Stimulated activated CD4-positive, alpha-beta T cell treated with anti-CD3 and anti-CD28 coated beads, Interleukin-4, amount 100 ng/mL, for 48 hours (primary cell): ENCODE data around the gene PLEKHA8.

Experiments used
- DNase-seq, 2 donors: peaks; one replicate each; pipeline ENCODE4 v3.0.0-alpha.2; 2020; ENCODE audit warnings: low read depth in 2 of 2

Gene PLEKHA8

GRCh38 chr7:30104157-30104556 lies 75.9 kb downstream of the PLEKHA8 start:
- DNase-seq: no peak

- no peak for DNase-seq
Measured at GRCh38 chr7:30112103-30112713, 84.0 kb downstream of the PLEKHA8 start.

GRCh38 chr7:30113144-30113543 lies 84.9 kb downstream of the PLEKHA8 start:
- DNase-seq: no peak

GRCh38 chr7:30114536-30115238 lies 86.5 kb downstream of the PLEKHA8 start:
- no peak for DNase-seq

- DNase-seq: no peak
Measured at GRCh38 chr7:30115709-30116297, 87.6 kb downstream of the PLEKHA8 start.

GRCh38 chr7:30116771-30117170 lies 88.6 kb downstream of the PLEKHA8 start:
- no peak for DNase-seq

- no peak for DNase-seq
Measured at GRCh38 chr7:30117896-30118295, 89.7 kb downstream of the PLEKHA8 start.

- no peak for DNase-seq
Measured at GRCh38 chr7:30119890-30120577, 91.8 kb downstream of the PLEKHA8 start.

GRCh38 chr7:30133736-30134610 lies 105.8 kb downstream of the PLEKHA8 start:
- no peak for DNase-seq

GRCh38 chr7:30134611-30135300 lies 106.5 kb downstream of the PLEKHA8 start, which contains the start of gene MTURN:
Gene MTURN, plus strand, starts transcription at chr7:30134986. Its CDS starts 151 bp downstream, at chr7:30135137.
- peak; percentile 82 for DNase-seq

- no peak for DNase-seq
Measured at GRCh38 chr7:30135301-30136116, 107.3 kb downstream of the PLEKHA8 start.

- no peak for DNase-seq
Measured at GRCh38 chr7:30136117-30136731, 108.0 kb downstream of the PLEKHA8 start.

GRCh38 chr7:30136743-30137485 lies 108.7 kb downstream of the PLEKHA8 start:
- DNase-seq: no peak

GRCh38 chr7:30139836-30140384 lies 111.7 kb downstream of the PLEKHA8 start:
- DNase-seq: no peak

- no peak for DNase-seq
Measured at GRCh38 chr7:30140456-30140855, 112.2 kb downstream of the PLEKHA8 start.

GRCh38 chr7:30142710-30143109 lies 114.5 kb downstream of the PLEKHA8 start:
- DNase-seq: no peak

- no peak for DNase-seq
Measured at GRCh38 chr7:30143748-30144251, 115.6 kb downstream of the PLEKHA8 start.

GRCh38 chr7:30144657-30145306 lies 116.6 kb downstream of the PLEKHA8 start:
- DNase-seq: no peak
